ENCODE data around the gene DCUN1D2. TPM values are rescaled to one million over a fixed set of nuclear protein-coding genes. Genes with fewer than 3 reads are reported as not detected.

DCUN1D2 gene
- polyA plus RNA-seq, 2 donors, result 6.9 to 8.9 TPM

GRCh38 chr13:113520571-113520970 is 30.1 kb upstream of the DCUN1D2 start:
- 90 to 97% methylated on average over 16 of the region's 16 CpGs for WGBS, 2 donors
- Histone ChIP-seq H3K27ac (ENCODE audit: low read depth in 2 of 2, low read length in 1 of 2) (no peak overlapping the region), H3K36me3 (ENCODE audit: control insufficient read depth in 2 of 2, insufficient read depth in 2 of 2, low read length in 1 of 2) (peaks cover 8 to 9% of the 10 kb centered on the region in 2 donors), H3K27me3 (ENCODE audit: control insufficient read depth in 1 of 2, insufficient read depth in 2 of 2, low read length in 2 of 2) (no peaks in the 10 kb centered on the region), H3K4me3 (ENCODE audit: low read depth in 1 of 2, low read length in 2 of 2) (no peak overlapping the region), H3K4me1 (ENCODE audit: control insufficient read depth in 2 of 2, insufficient read depth in 2 of 2, low read length in 1 of 2) (no peaks in the 10 kb centered on the region), H3K9me3 (ENCODE audit: control insufficient read depth in 2 of 2, insufficient read depth in 1 of 2, low read depth in 1 of 2, low read length in 1 of 2) (peaks cover 0 to 4% of the 10 kb centered on the region in 2 donors)

GRCh38 chr13:113519556-113519955 is 29.0 kb upstream of the DCUN1D2 start:
- peaks cover 6 to 10% of the 10 kb centered on the region in 2 donors for H3K36me3 ChIP-seq (ENCODE audit: control insufficient read depth in 2 of 2, insufficient read depth in 2 of 2, low read length in 1 of 2)
- H3K4me3 ChIP-seq (ENCODE audit: low read depth in 1 of 2, low read length in 2 of 2), result no peak overlapping the region
- no peaks in the 10 kb centered on the region for H3K27me3 ChIP-seq (ENCODE audit: control insufficient read depth in 1 of 2, insufficient read depth in 2 of 2, low read length in 2 of 2)
- no peaks in the 10 kb centered on the region for H3K4me1 ChIP-seq (ENCODE audit: control insufficient read depth in 2 of 2, insufficient read depth in 2 of 2, low read length in 1 of 2)
- WGBS, 2 donors, result 96% methylated on average over 14 of the region's 14 CpGs
- H3K27ac ChIP-seq (ENCODE audit: low read depth in 2 of 2, low read length in 1 of 2), result no peak overlapping the region
- H3K9me3 ChIP-seq (ENCODE audit: control insufficient read depth in 2 of 2, insufficient read depth in 1 of 2, low read depth in 1 of 2, low read length in 1 of 2), result peaks cover 0 to 4% of the 10 kb centered on the region in 2 donors

GRCh38 chr13:113518076-113518803 is 27.7 kb upstream of the DCUN1D2 start:
- H3K4me3 ChIP-seq (ENCODE audit: low read depth in 1 of 2, low read length in 2 of 2), result no peak overlapping the region
- H3K27ac ChIP-seq (ENCODE audit: low read depth in 2 of 2, low read length in 1 of 2), result no peak overlapping the region
- H3K4me1 ChIP-seq (ENCODE audit: control insufficient read depth in 2 of 2, insufficient read depth in 2 of 2, low read length in 1 of 2), result no peaks in the 10 kb centered on the region
- peaks cover 6 to 10% of the 10 kb centered on the region in 2 donors for H3K36me3 ChIP-seq (ENCODE audit: control insufficient read depth in 2 of 2, insufficient read depth in 2 of 2, low read length in 1 of 2)
- H3K27me3 ChIP-seq (ENCODE audit: control insufficient read depth in 1 of 2, insufficient read depth in 2 of 2, low read length in 2 of 2), result no peaks in the 10 kb centered on the region
- H3K9me3 ChIP-seq (ENCODE audit: control insufficient read depth in 2 of 2, insufficient read depth in 1 of 2, low read depth in 1 of 2, low read length in 1 of 2), result peaks cover 0 to 4% of the 10 kb centered on the region in 2 donors
- 93 to 94% methylated on average over 21 of the region's 21 CpGs for WGBS, 2 donors

- Histone ChIP-seq H3K27ac (ENCODE audit: low read depth in 2 of 2, low read length in 1 of 2) (no peak overlapping the region), H3K9me3 (ENCODE audit: control insufficient read depth in 2 of 2, insufficient read depth in 1 of 2, low read depth in 1 of 2, low read length in 1 of 2) (peaks cover 0 to 2% of the 10 kb centered on the region in 2 donors), H3K27me3 (ENCODE audit: control insufficient read depth in 1 of 2, insufficient read depth in 2 of 2, low read length in 2 of 2) (no peaks in the 10 kb centered on the region), H3K36me3 (ENCODE audit: control insufficient read depth in 2 of 2, insufficient read depth in 2 of 2, low read length in 1 of 2) (peaks cover 0 to 24% of the 10 kb centered on the region in 2 donors), H3K4me1 (ENCODE audit: control insufficient read depth in 2 of 2, insufficient read depth in 2 of 2, low read length in 1 of 2) (no peaks in the 10 kb centered on the region), H3K4me3 (ENCODE audit: low read depth in 1 of 2, low read length in 2 of 2) (no peak overlapping the region)
- 93 to 96% methylated on average over 5 of the region's 5 CpGs for WGBS, 2 donors
Measured at GRCh38 chr13:113514847-113515246, 24.3 kb upstream of the DCUN1D2 start.

- no peaks in the 10 kb centered on the region for H3K4me1 ChIP-seq (ENCODE audit: control insufficient read depth in 2 of 2, insufficient read depth in 2 of 2, low read length in 1 of 2)
- peaks cover 0 to 2% of the 10 kb centered on the region in 2 donors for H3K9me3 ChIP-seq (ENCODE audit: control insufficient read depth in 2 of 2, insufficient read depth in 1 of 2, low read depth in 1 of 2, low read length in 1 of 2)
- H3K36me3 ChIP-seq (ENCODE audit: control insufficient read depth in 2 of 2, insufficient read depth in 2 of 2, low read length in 1 of 2), result peaks cover 0 to 21% of the 10 kb centered on the region in 2 donors
- no peak overlapping the region for H3K27ac ChIP-seq (ENCODE audit: low read depth in 2 of 2, low read length in 1 of 2)
- H3K4me3 ChIP-seq (ENCODE audit: low read depth in 1 of 2, low read length in 2 of 2), result no peak overlapping the region
- 85 to 91% methylated on average over 8 of the region's 8 CpGs for WGBS, 2 donors
- no peaks in the 10 kb centered on the region for H3K27me3 ChIP-seq (ENCODE audit: control insufficient read depth in 1 of 2, insufficient read depth in 2 of 2, low read length in 2 of 2)
Measured at GRCh38 chr13:113513761-113514160, 23.2 kb upstream of the DCUN1D2 start.

GRCh38 chr13:113511361-113511760 is 20.9 kb upstream of the DCUN1D2 start:
- Histone ChIP-seq H3K4me3 (ENCODE audit: low read depth in 1 of 2, low read length in 2 of 2) (no peak overlapping the region), H3K36me3 (ENCODE audit: control insufficient read depth in 2 of 2, insufficient read depth in 2 of 2, low read length in 1 of 2) (peaks cover 0 to 21% of the 10 kb centered on the region in 2 donors), H3K9me3 (ENCODE audit: control insufficient read depth in 2 of 2, insufficient read depth in 1 of 2, low read depth in 1 of 2, low read length in 1 of 2) (no peaks in the 10 kb centered on the region), H3K4me1 (ENCODE audit: control insufficient read depth in 2 of 2, insufficient read depth in 2 of 2, low read length in 1 of 2) (no peaks in the 10 kb centered on the region), H3K27ac (ENCODE audit: low read depth in 2 of 2, low read length in 1 of 2) (no peak overlapping the region), H3K27me3 (ENCODE audit: control insufficient read depth in 1 of 2, insufficient read depth in 2 of 2, low read length in 2 of 2) (no peaks in the 10 kb centered on the region)
- WGBS, 2 donors, result 96% methylated on average over 15 of the region's 15 CpGs

GRCh38 chr13:113510871-113511270 is 20.4 kb upstream of the DCUN1D2 start:
- Histone ChIP-seq H3K36me3 (ENCODE audit: control insufficient read depth in 2 of 2, insufficient read depth in 2 of 2, low read length in 1 of 2) (peaks cover 0 to 23% of the 10 kb centered on the region in 2 donors), H3K27ac (ENCODE audit: low read depth in 2 of 2, low read length in 1 of 2) (no peak overlapping the region), H3K4me3 (ENCODE audit: low read depth in 1 of 2, low read length in 2 of 2) (no peak overlapping the region), H3K4me1 (ENCODE audit: control insufficient read depth in 2 of 2, insufficient read depth in 2 of 2, low read length in 1 of 2) (no peaks in the 10 kb centered on the region), H3K27me3 (ENCODE audit: control insufficient read depth in 1 of 2, insufficient read depth in 2 of 2, low read length in 2 of 2) (no peaks in the 10 kb centered on the region), H3K9me3 (ENCODE audit: control insufficient read depth in 2 of 2, insufficient read depth in 1 of 2, low read depth in 1 of 2, low read length in 1 of 2) (no peaks in the 10 kb centered on the region)
- 92 to 97% methylated on average over 21 of the region's 21 CpGs for WGBS, 2 donors

GRCh38 chr13:113509989-113510388 is 19.5 kb upstream of the DCUN1D2 start:
- H3K27ac ChIP-seq (ENCODE audit: low read depth in 2 of 2, low read length in 1 of 2), result no peak overlapping the region
- no peaks in the 10 kb centered on the region for H3K4me1 ChIP-seq (ENCODE audit: control insufficient read depth in 2 of 2, insufficient read depth in 2 of 2, low read length in 1 of 2)
- peaks cover 0 to 23% of the 10 kb centered on the region in 2 donors for H3K36me3 ChIP-seq (ENCODE audit: control insufficient read depth in 2 of 2, insufficient read depth in 2 of 2, low read length in 1 of 2)
- 92 to 93% methylated on average over 10 of the region's 10 CpGs for whole genome bisulfite sequencing, 2 donors
- H3K9me3 ChIP-seq (ENCODE audit: control insufficient read depth in 2 of 2, insufficient read depth in 1 of 2, low read depth in 1 of 2, low read length in 1 of 2), result no peaks in the 10 kb centered on the region
- no peak overlapping the region for H3K4me3 ChIP-seq (ENCODE audit: low read depth in 1 of 2, low read length in 2 of 2)
- H3K27me3 ChIP-seq (ENCODE audit: control insufficient read depth in 1 of 2, insufficient read depth in 2 of 2, low read length in 2 of 2), result no peaks in the 10 kb centered on the region

- Histone ChIP-seq H3K27me3 (ENCODE audit: control insufficient read depth in 1 of 2, insufficient read depth in 2 of 2, low read length in 2 of 2) (no peaks in the 10 kb centered on the region), H3K4me3 (ENCODE audit: low read depth in 1 of 2, low read length in 2 of 2) (no peak overlapping the region), H3K9me3 (ENCODE audit: control insufficient read depth in 2 of 2, insufficient read depth in 1 of 2, low read depth in 1 of 2, low read length in 1 of 2) (no peaks in the 10 kb centered on the region), H3K4me1 (ENCODE audit: control insufficient read depth in 2 of 2, insufficient read depth in 2 of 2, low read length in 1 of 2) (no peaks in the 10 kb centered on the region), H3K36me3 (ENCODE audit: control insufficient read depth in 2 of 2, insufficient read depth in 2 of 2, low read length in 1 of 2) (peaks cover 0 to 21% of the 10 kb centered on the region in 2 donors), H3K27ac (ENCODE audit: low read depth in 2 of 2, low read length in 1 of 2) (no peak overlapping the region)
- WGBS, 2 donors, result 91 to 92% methylated on average over 15 to 17 of the region's 17 CpGs
Measured at GRCh38 chr13:113508521-113509254, 18.2 kb upstream of the DCUN1D2 start.

All from esophagus (tissue), 2 donors.